IMR-90 (cell line): ENCODE data around the gene DPCD. TPM values are rescaled to one million over a fixed set of nuclear protein-coding genes. Genes with fewer than 3 reads are reported as not detected.

Experiments used
- ATAC-seq: fragments of 200-7000 bp; cut with Tn5 transposase; 2 replicates; pipeline ENCODE4 v1.9.1; 2020; ENCODE audit warnings: low read depth, mild to moderate bottlenecking, moderate library complexity
- BruUV-seq: library from RNA; stranded (reverse); fragments of 400-500 nt; replicated peaks from 2 replicates; lab custom pipeline; 2021; lab: Mats Ljungman, UMichigan
- CTCF ChIA-PET: fragments of 300-600 bp; formaldehyde crosslinking; extraction: SDS; loops from one replicate; lab custom pipeline; 2021; ENCODE audit warnings: antibody characterized with exemption; lab: Yijun Ruan, JAX
- POLR2A ChIA-PET: fragments of 300-600 bp; sonication (Branson Sonifier 250); formaldehyde crosslinking; loops from one replicate; lab custom pipeline; 2022; ENCODE audit warnings: antibody characterized with exemption; ENCODE audit not compliant: unreplicated experiment; lab: Charles Lee
- DNase-seq: peaks from one replicate; pipeline ENCODE4 v3.0.0; 2013
- H2AFZ ChIP-seq: replicated peaks from 2 replicates; pipeline ENCODE3; 2013; ENCODE audit warnings: low read length, mild to moderate bottlenecking; ENCODE audit not compliant: poor library complexity
- H2AK5ac ChIP-seq: 2 replicates; pipeline ENCODE4 v1.6.1; 2013; ENCODE audit warnings: low read depth, low read length, inconsistent platforms
- H2AK9ac ChIP-seq: replicated peaks from 2 replicates; pipeline ENCODE3; 2013; ENCODE audit warnings: mild to moderate bottlenecking, low read depth, low read length, moderate library complexity; ENCODE audit not compliant: poor library complexity
- H2BK120ac ChIP-seq: 2 replicates; pipeline ENCODE4 v1.6.1; 2013; ENCODE audit warnings: low read depth, low read length, inconsistent platforms
- H2BK15ac ChIP-seq: 3 replicates; pipeline ENCODE4 v1.6.1; 2013; ENCODE audit warnings: low read depth, low read length, inconsistent platforms
- H2BK20ac ChIP-seq: 2 replicates; pipeline ENCODE4 v1.6.1; 2013; ENCODE audit warnings: low read depth, mild to moderate bottlenecking, inconsistent platforms, low read length, moderate library complexity
- H2BK5ac ChIP-seq: 2 replicates; pipeline ENCODE4 v1.6.1; 2013; ENCODE audit warnings: mild to moderate bottlenecking, low read depth, low read length, inconsistent platforms; ENCODE audit not compliant: poor library complexity, severe bottlenecking
- H3K14ac ChIP-seq: replicated peaks from 2 replicates; pipeline ENCODE4 v1.6.1; 2013; ENCODE audit warnings: low read depth, low read length, inconsistent platforms
- H3K18ac ChIP-seq: 2 replicates; pipeline ENCODE4 v1.6.1; 2013; ENCODE audit warnings: low read depth, low read length, control low read depth
- H3K23ac ChIP-seq: 2 replicates; pipeline ENCODE4 v1.6.1; 2013; ENCODE audit warnings: low read depth, low read length, inconsistent platforms
- H3K27ac ChIP-seq: 2 replicates; pipeline ENCODE4 v1.5.1; 2013; ENCODE audit warnings: mild to moderate bottlenecking, control low read depth, low read length; ENCODE audit not compliant: insufficient read depth
- H3K27me3 ChIP-seq: 2 replicates; pipeline ENCODE4 v1.6.1; 2013; ENCODE audit warnings: low read length; ENCODE audit not compliant: control insufficient read depth, insufficient read depth
- H3K36me3 ChIP-seq: 2 replicates; pipeline ENCODE4 v1.6.1; 2013; ENCODE audit warnings: low read length, mixed read lengths; ENCODE audit not compliant: control insufficient read depth, insufficient read depth
- H3K4ac ChIP-seq: 2 replicates; pipeline ENCODE4 v1.6.1; 2013; ENCODE audit warnings: low read depth, low read length, inconsistent platforms
- H3K4me1 ChIP-seq: 2 replicates; pipeline ENCODE4 v1.6.1; 2013; ENCODE audit warnings: low read length, mixed read lengths; ENCODE audit not compliant: control insufficient read depth, insufficient read depth
- H3K4me2 ChIP-seq: 2 replicates; pipeline ENCODE4 v1.6.1; 2013; ENCODE audit warnings: low read depth, mild to moderate bottlenecking, control low read depth, low read length, moderate library complexity
- H3K4me3 ChIP-seq: 2 replicates; pipeline ENCODE4 v1.5.1; 2013; ENCODE audit warnings: low read depth, mild to moderate bottlenecking, control low read depth, low read length, moderate library complexity; ENCODE audit not compliant: insufficient read depth
- H3K56ac ChIP-seq: 2 replicates; pipeline ENCODE4 v1.6.1; 2013; ENCODE audit warnings: low read length, inconsistent platforms; ENCODE audit not compliant: insufficient read depth; ENCODE audit errors: extremely low read depth
- H3K79me1 ChIP-seq, 2 experiments: 2 replicates each; pipeline ENCODE4 v1.6.1; 2013; ENCODE audit warnings: low read length in 2 of 2, inconsistent platforms in 1 of 2, low read depth in 1 of 2
- H3K9ac ChIP-seq: 2 replicates; pipeline ENCODE4 v1.6.1; 2013; ENCODE audit warnings: low read depth, low read length, control low read depth
- H3K9me1 ChIP-seq: 2 replicates; pipeline ENCODE4 v1.6.1; 2013; ENCODE audit warnings: low read length, inconsistent platforms; ENCODE audit not compliant: insufficient read depth
- H3K9me3 ChIP-seq: 2 replicates; pipeline ENCODE4 v1.6.1; 2013; ENCODE audit warnings: low read length; ENCODE audit not compliant: control insufficient read depth, insufficient read depth
- H4K20me1 ChIP-seq: 2 replicates; pipeline ENCODE4 v1.6.1; 2013; ENCODE audit warnings: low read length, inconsistent platforms; ENCODE audit not compliant: insufficient read depth
- H4K5ac ChIP-seq: 2 replicates; pipeline ENCODE4 v1.6.1; 2013; ENCODE audit warnings: mild to moderate bottlenecking, low read depth, low read length, control low read depth
- H4K8ac ChIP-seq, 2 experiments: 2 replicates each; pipeline ENCODE4 v1.6.1; 2013; ENCODE audit warnings: low read depth in 2 of 2, low read length in 2 of 2, control low read depth in 1 of 2, inconsistent platforms in 1 of 2
- H4K91ac ChIP-seq: 2 replicates; pipeline ENCODE4 v1.6.1; 2013; ENCODE audit warnings: low read depth, low read length, inconsistent platforms; ENCODE audit not compliant: insufficient read depth
- BHLHE40 ChIP-seq: fragments of 150-350 bp; IDR thresholded peaks from 2 replicates; pipeline ENCODE4 v1.6.1; 2016; ENCODE audit warnings: mild to moderate bottlenecking, low read depth, low read length
- CEBPB ChIP-seq: IDR thresholded peaks from 2 replicates; pipeline ENCODE4 v1.6.1; 2012; ENCODE audit warnings: low read depth, low read length, improper control_type of control experiment
- CHD1 ChIP-seq: IDR thresholded peaks from 2 replicates; pipeline ENCODE4 v1.6.1; 2012; ENCODE audit warnings: low read depth, low read length, improper control_type of control experiment
- FOS ChIP-seq: fragments of 150-350 bp; IDR thresholded peaks from 2 replicates; pipeline ENCODE4 v1.6.1; 2016; ENCODE audit warnings: low read depth, low read length
- MAFK ChIP-seq: IDR thresholded peaks from 2 replicates; pipeline ENCODE4 v1.6.1; 2012; ENCODE audit warnings: low read depth, low read length, improper control_type of control experiment
- MAZ ChIP-seq: IDR thresholded peaks from 2 replicates; pipeline ENCODE4 v1.6.1; 2012; ENCODE audit warnings: low read depth, mild to moderate bottlenecking, low read length, improper control_type of control experiment, moderate library complexity, borderline replicate concordance
- MXI1 ChIP-seq: IDR thresholded peaks from 2 replicates; pipeline ENCODE4 v1.6.1; 2012; ENCODE audit warnings: low read depth, mild to moderate bottlenecking, low read length, moderate library complexity, borderline replicate concordance
- NFE2L2 ChIP-seq: fragments of 150-350 bp; IDR thresholded peaks from 2 replicates; pipeline ENCODE4 v1.6.1; 2016; ENCODE audit warnings: low read depth, mild to moderate bottlenecking, low read length
- POLR2A ChIP-seq: IDR thresholded peaks from 2 replicates; pipeline ENCODE4 v1.6.1; 2012; ENCODE audit warnings: mild to moderate bottlenecking, low read depth, low read length
- RAD21 ChIP-seq: IDR thresholded peaks from 2 replicates; pipeline ENCODE4 v1.6.1; 2012; ENCODE audit warnings: low read length, improper control_type of control experiment
- RCOR1 ChIP-seq: IDR thresholded peaks from 2 replicates; pipeline ENCODE4 v1.6.1; 2012; ENCODE audit warnings: mild to moderate bottlenecking, low read length, improper control_type of control experiment; ENCODE audit not compliant: insufficient replicate concordance
- RFX5 ChIP-seq: IDR thresholded peaks from 2 replicates; pipeline ENCODE4 v1.8.0; 2012; ENCODE audit warnings: low read depth, mild to moderate bottlenecking, low read length, moderate library complexity
- SMC3 ChIP-seq: fragments of 150-350 bp; IDR thresholded peaks from 2 replicates; pipeline ENCODE4 v1.6.1; 2016; ENCODE audit warnings: low read depth, mild to moderate bottlenecking, antibody characterized with exemption, low read length, moderate library complexity
- WGBS, 2 experiments: methylation state at CpG; one replicate each; pipeline versions ENCODE4 v1.1.5 to v1.1.7; 2013; ENCODE audit warnings: missing lambda C conversion rate in 2 of 2; ENCODE audit not compliant: insufficient read length in 1 of 2; ENCODE audit errors: extremely low coverage in 2 of 2; 5-methylcytosine and 5-hydroxymethylcytosine counted together
- dilution Hi-C: fragments of 300-500 bp; cut with HindIII; formaldehyde crosslinking; loops from one replicate; pipeline ENCODE4 v1.14.3; 2018; ENCODE audit warnings: low sequenced_read_pairs; ENCODE audit not compliant: unreplicated experiment
- in situ Hi-C: fragments of 300-500 bp; cut with MboI; formaldehyde crosslinking; loops from 3 replicates; pipeline ENCODE4 v1.14.3; 2019; ENCODE audit warnings: low sequenced_read_pairs, inconsistent platforms, mixed read lengths
- intact Hi-C: fragments of 100-400 bp; cut with micrococcal nuclease; formaldehyde crosslinking; loops from 2 replicates; pipeline ENCODE4 v1.10.0; 2022
- polyA plus RNA-seq, 3 experiments: library from polyadenylated mRNA; depleted of rRNA; stranded (reverse); fragments of >200 nt; gene quantifications; 2 replicates each; pipeline ENCODE4 v1.2.3, GENCODE V29; 2012; ENCODE audit warnings: low replicate concordance in 1 of 3
- total RNA-seq: library from RNA; depleted of rRNA; stranded (reverse); fragments of >200 nt; gene quantifications from 2 replicates; pipeline ENCODE4 v1.2.3, GENCODE V29; 2012
- TF ChIP-seq, protein P1 (sequence below): fragments of 150-350 bp; IDR thresholded peaks from 2 replicates; pipeline ENCODE4 v1.6.1; 2017; ENCODE audit warnings: mild to moderate bottlenecking, antibody characterized with exemption, low read length, low read depth
- TF ChIP-seq, protein P2 (sequence below): fragments of 150-350 bp; IDR thresholded peaks from 2 replicates; pipeline ENCODE4 v1.6.1; 2016; ENCODE audit warnings: low read depth, mild to moderate bottlenecking, low read length, moderate library complexity, borderline replicate concordance
- TF ChIP-seq, protein P3 (sequence below): conservative IDR thresholded peaks from 2 replicates; pipeline ENCODE4 v1.5.1; 2012; ENCODE audit warnings: mild to moderate bottlenecking, low read depth, low read length, improper control_type of control experiment

Gene DPCD
- total and polyA plus RNA-seq, 2 of the 4 experiments (the other 2 are of a cell fraction), result 59.1 to 73.7 TPM

DNA sequence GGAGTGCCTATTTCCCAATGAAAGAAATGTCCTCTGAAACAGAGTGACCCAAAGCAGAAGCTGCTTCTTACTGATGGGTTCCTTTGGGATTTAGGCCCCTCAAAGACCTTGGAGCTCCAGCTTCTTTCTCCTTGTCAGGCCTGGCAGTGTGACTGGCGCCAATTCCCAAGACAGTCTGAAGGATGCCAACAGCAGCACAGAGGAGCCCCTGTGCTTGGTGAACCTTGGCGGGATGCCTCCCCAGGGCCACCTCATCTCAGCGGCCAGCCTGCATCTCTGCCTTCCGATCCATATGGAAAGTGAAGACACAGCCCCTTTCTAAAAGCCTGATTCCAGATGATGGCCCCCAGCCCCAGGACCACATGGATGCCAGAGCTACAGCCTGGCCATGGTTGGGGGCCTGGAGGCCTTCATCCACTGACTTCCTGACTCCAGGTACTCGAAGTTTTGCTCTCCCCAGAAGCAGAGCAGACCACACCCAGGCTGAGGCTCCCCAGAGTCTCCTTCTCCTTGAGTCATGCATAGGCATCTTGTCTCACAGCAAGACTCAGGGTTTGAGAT, 61.5 kb downstream of the DPCD start:
- Histone ChIP-seq H3K14ac (no peak overlapping the region), H2BK20ac (no peak overlapping the region), H4K5ac (no peak overlapping the region), H3K9ac (no peak overlapping the region), H3K27ac (no peak overlapping the region), H3K56ac (no peak overlapping the region), H3K27me3 (no peaks in the 10 kb centered on the region), H2BK5ac (no peak overlapping the region), H3K9me3 (no peaks in the 10 kb centered on the region), H4K8ac (no peak overlapping the region), H3K9me1 (peaks cover 7% of the 10 kb centered on the region; the same call in 1 of the 2 replicates), H2AK9ac (no peak overlapping the region), H2BK120ac (no peak overlapping the region), H3K4me3 (no peak overlapping the region), H2BK15ac (no peak overlapping the region), H3K79me1 (no peaks in the 10 kb centered on the region), H3K4me1 (no peaks in the 10 kb centered on the region), H4K20me1 (no peaks in the 10 kb centered on the region; the same call in none of the 2 replicates), H2AFZ (no peak overlapping the region), H3K4me2 (no peak overlapping the region), H3K23ac (no peak overlapping the region), H3K36me3 (peaks cover 13% of the 10 kb centered on the region), H3K4ac (no peak overlapping the region), H4K91ac (no peak overlapping the region), H2AK5ac (no peak overlapping the region), H3K18ac (no peak overlapping the region)
- ATAC-seq (no peak), DNase-seq (no peak)
- intact Hi-C loops, result no loop called here
- ChIA-PET POLR2A (no interaction called here), CTCF (no interaction called here)
- BruUV-seq, result no TSS peak
- in situ Hi-C loops, result no loop called here
- WGBS, 2 experiments, result 100% methylated on average over 2 of the region's 5 CpGs; no CpG with 5 or more reads in 1 of the 2 experiments
- dilution Hi-C loops, result no loop called here
- TF ChIP-seq NFE2L2 (no peak), SMC3 (no peak), RAD21 (no peak), MAZ (no peak), CEBPB (no peak), MAFK (no peak), MXI1 (no peak), RFX5 (no peak), BHLHE40 (no peak), RCOR1 (no peak), FOS (no peak), CHD1 (no peak), POLR2A (no peak)
- TF ChIP-seq, protein P1, sequence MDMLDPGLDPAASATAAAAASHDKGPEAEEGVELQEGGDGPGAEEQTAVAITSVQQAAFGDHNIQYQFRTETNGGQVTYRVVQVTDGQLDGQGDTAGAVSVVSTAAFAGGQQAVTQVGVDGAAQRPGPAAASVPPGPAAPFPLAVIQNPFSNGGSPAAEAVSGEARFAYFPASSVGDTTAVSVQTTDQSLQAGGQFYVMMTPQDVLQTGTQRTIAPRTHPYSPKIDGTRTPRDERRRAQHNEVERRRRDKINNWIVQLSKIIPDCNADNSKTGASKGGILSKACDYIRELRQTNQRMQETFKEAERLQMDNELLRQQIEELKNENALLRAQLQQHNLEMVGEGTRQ, result no peak
- TF ChIP-seq, protein P2, sequence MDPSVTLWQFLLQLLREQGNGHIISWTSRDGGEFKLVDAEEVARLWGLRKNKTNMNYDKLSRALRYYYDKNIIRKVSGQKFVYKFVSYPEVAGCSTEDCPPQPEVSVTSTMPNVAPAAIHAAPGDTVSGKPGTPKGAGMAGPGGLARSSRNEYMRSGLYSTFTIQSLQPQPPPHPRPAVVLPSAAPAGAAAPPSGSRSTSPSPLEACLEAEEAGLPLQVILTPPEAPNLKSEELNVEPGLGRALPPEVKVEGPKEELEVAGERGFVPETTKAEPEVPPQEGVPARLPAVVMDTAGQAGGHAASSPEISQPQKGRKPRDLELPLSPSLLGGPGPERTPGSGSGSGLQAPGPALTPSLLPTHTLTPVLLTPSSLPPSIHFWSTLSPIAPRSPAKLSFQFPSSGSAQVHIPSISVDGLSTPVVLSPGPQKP, result no peak
- TF ChIP-seq, protein P3, sequence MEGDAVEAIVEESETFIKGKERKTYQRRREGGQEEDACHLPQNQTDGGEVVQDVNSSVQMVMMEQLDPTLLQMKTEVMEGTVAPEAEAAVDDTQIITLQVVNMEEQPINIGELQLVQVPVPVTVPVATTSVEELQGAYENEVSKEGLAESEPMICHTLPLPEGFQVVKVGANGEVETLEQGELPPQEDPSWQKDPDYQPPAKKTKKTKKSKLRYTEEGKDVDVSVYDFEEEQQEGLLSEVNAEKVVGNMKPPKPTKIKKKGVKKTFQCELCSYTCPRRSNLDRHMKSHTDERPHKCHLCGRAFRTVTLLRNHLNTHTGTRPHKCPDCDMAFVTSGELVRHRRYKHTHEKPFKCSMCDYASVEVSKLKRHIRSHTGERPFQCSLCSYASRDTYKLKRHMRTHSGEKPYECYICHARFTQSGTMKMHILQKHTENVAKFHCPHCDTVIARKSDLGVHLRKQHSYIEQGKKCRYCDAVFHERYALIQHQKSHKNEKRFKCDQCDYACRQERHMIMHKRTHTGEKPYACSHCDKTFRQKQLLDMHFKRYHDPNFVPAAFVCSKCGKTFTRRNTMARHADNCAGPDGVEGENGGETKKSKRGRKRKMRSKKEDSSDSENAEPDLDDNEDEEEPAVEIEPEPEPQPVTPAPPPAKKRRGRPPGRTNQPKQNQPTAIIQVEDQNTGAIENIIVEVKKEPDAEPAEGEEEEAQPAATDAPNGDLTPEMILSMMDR, result no peak
